NCI-H2107 treated with DMSO at 0.1 percent for 48 hours (cell line): ENCODE data around the gene LRRC73.
A peak's percentile ranks its signal among the peaks of the same experiment; 100 is the strongest.

Experiments
- DNase-seq: peaks from one replicate; lab custom pipeline; 2025; ENCODE audit not compliant: unreplicated experiment; lab: John Stamatoyannopoulos, UW

Gene LRRC73

DNA sequence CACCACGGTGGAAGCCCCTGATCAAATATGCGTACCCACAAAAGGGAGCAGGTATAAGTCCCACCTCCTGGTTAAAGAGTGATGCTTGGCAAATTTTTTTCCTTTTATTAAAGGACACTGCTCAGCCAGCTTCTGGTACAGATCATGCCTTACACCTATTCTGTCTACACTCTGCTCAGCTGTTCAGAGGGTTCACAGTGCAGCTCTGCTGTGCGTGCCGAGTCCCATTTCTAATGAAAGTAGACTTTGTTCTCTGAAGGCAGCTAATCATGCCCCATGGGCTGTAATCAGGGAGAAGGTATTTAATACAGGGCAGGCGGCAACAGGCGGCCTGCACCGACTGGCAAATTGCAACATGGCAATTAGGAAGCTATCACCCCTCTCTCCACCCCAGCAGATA lies 16.3 kb downstream of the LRRC73 start:
- no peak for DNase-seq

- no peak for DNase-seq
These were observed 16.9 kb downstream of the LRRC73 start for GRCh38 chr6:43493230-43493629.

GRCh38 chr6:43492673-43493072 lies 17.5 kb downstream of the LRRC73 start:
- no peak for DNase-seq

- no peak for DNase-seq
These were observed 18.1 kb downstream of the LRRC73 start for GRCh38 chr6:43491750-43492661.

GRCh38 chr6:43490523-43490939 lies 19.6 kb downstream of the LRRC73 start:
- DNase-seq, result no peak

DNA sequence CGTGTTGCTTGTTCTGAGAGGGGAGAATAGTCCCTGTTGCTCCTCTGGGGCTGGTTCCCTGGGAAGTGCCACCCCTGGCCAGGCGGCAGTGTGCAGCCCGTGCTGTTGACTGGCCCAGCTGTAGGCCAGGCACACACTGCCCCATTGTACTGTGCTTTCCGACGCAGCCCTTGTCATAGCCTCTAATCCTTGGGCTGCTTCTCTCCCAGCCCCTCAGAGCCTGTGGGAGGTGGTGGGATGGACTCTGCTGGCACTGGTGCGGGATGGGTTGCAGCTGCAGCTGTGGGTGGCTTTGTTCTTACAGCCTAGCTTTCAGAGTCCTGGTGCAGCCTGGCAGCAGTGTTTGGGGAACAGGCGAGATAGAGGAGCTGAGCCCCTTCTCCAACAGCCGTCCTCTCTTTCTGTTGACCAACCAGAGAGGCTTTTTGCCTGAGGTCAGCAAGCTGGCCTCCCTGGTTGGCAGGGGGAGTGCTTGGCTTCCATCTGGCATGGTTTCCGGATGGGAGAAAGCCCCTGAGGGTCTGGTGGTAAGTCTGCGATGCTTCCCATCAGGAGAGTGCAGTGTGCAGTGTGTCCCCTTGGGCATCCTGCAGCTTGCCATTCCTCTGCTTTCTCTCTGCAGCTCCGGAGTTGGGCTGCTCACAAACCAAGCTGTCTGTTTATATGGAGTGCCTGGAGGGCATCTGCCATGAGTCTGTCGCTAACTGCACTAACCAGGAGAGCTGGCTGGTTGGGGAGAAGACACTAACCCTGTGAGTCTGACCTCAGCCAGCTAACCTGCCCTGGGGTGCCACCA lies 20.7 kb downstream of the LRRC73 start:
- no peak for DNase-seq

DNA sequence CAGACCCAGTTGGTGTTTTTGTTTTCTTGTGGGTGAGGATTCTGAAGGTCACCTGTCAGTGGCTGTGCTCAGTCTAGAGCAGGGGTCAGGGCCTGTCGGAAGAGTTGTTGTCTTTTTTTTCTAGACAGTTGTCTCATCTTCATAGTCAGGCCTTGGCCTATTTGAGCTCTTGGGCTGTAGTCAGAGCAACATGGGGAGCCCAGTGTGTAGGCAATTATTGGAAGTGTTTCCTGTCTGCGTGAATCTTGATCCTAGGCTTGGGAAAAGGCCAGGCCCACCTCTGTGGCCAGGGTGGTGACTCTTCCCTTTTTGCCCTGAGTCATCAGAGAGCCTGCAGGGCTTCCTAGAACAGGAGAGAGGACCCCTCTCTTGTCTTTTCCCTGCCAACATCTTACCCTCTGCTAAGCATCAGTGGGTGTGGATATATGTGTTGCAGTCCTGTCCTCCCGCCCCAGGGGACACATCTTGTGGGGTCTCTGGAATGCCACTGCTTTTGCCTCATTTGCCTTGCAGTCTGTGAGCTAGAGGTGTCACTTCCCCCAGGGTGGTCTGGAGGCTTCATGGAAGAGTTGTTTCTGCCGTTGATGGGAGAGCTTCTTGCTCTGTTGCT lies 21.4 kb downstream of the LRRC73 start:
- no peak for DNase-seq

DNA sequence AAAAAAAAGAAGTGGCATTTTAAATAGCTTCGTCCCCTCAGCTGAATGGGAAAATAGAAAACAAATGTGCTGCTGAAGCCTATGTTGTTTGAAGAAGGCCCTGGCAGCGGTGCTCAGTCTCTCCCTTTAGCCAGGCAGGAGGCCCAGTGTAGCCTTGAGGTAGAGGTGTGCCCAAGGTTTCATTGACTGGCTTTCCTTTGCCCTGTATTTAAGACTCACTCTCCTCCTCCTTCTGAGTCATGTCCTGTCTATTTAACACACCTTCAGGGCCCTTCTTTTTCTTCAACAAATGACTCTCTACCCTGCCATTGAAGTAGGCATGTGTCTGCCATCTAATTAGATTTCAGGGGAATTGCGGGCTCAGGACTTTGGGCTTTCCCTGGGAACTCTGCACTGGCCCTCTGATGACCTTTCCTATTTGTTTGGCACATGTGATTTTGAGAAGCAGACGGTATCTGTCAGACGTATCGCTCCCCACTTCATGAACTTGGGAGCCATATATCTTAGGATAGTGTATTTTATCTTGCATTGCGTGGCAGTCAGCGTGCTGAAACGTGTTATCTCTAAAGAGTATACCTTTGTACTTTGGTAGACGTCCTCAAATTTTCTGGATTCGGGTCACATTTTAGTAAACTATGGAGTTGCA lies 28.4 kb downstream of the LRRC73 start:
- DNase-seq, result no peak

GRCh38 chr6:43481075-43481474 lies 29.1 kb downstream of the LRRC73 start:
- DNase-seq, result no peak

DNA sequence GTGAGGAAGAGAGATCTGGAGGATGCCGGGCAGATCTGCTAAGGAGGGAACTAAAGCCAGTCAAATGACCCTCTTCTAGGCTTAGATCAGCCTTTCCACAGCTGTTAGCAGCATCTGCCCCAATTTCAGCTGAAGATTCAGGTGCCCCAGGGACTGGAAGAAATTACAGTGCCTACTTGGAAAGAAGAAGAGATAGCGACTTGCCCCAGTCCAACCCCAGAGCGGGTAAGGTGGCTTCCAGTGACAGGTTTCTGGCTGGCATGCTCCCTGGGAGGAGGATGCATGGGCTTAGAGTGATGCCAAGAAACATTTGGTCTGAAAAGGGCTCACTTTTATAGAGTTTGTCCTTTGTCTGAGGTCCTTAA lies 32.2 kb downstream of the LRRC73 start:
- DNase-seq, result no peak

DNA sequence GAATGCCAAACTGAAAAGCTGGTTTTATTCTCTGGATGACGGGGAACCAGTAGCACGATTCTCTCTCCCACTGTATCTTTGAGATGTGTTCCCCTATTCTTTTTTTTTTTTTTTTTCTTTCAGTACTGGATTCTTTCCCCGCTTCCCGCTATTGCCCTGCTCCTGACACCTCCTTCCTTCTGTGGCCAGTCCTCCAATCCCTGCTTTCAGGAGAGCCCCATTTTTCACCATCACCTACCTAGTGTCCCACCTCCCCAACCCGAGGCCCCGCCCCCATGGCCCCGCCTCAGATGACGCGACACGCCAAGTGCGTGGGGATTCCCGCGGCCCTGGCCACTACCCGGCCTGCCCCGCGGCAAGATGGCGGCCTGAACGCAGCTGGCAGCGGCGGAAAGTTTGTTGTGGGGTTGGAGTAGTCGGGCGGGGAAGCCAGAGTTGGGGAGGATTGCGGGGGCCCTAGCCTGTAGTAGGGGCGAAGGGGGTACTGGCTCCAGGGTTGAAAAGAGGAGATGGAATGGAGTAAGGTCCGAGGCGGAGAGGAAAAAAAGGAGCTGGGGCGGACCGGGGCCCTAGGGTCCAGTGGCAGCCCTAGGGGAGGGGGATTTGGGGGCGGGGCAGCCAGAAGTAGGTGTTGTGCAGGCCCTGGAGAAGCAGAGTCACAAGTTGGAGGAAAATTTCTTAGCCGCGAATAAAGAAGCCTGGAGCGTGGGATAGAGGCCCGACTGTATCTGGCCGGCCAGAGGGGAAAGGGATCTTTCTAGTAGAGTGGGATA lies 32.7 kb downstream of the LRRC73 start, which contains the start of gene TJAP1:
TJAP1 (plus strand) TSS at position 336 of the 773 bp plus-strand sequence. CDS start 21,432 bp downstream, outside the sequence.
- DNase-seq, result peak; percentile 72

DNA sequence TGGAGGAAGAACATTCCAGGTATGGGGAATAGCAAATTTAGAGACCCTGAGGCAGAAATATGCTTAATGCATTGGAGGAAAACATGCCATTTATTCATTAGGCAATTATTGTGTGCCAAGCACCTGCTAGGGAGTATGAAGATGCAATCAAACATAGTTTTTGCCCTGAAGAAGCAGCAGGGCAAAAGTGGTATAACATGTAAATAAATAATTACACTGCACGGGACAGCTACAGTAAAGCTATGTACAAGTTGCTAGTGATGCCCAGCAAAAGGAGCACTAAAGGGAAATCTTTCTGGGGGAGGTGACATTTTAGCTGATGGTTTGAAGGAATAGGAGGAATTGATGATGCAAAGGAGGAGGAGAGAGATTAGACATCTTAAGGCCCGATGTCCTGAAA lies 33.4 kb downstream of the LRRC73 start:
- DNase-seq, result no peak

- no peak for DNase-seq
These were observed 34.6 kb downstream of the LRRC73 start for GRCh38 chr6:43475516-43475915.

DNA sequence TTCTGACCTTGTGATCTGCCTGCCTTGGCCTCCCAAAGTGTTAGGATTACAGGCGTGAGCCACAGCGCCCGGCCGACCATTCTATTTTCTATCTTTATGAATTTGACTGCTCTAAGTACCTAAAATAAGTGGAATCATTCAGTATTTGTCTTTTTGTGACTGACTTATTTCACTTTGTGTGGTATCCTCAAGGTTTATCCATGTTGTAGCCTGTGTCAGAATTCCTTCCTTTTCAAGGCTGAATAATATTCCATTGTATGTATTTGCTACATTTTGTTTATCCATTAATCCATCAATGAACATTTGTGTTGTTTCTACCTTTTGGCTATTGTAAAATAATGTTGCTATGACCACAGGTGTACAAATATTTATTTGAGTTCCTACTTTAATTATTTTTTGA lies 37.6 kb downstream of the LRRC73 start:
- DNase-seq, result no peak

GRCh38 chr6:43471399-43471798 lies 38.7 kb downstream of the LRRC73 start:
- no peak for DNase-seq

GRCh38 chr6:43469947-43470346 lies 40.2 kb downstream of the LRRC73 start:
- no peak for DNase-seq

GRCh38 chr6:43468748-43469681 lies 41.1 kb downstream of the LRRC73 start:
- peak; percentile 23 for DNase-seq

DNA sequence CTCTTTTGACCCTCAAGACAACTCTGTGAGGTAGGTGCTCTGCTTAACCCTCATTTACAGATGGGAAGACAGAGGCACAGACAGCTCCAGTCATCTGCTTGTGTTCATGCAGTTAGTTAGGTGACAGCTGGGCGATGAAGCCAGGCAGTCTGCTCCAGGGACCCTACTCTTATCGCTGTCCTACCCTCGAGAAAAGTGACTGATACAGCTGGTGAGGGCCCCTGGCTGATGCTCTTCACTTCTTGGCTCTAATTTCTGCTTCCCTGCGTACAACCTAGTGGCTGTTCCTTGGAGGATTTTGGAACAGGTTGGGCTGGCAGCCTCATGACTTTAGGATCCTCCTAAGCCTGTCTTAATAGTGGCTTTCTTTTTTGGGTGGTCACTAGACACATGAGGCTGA lies 41.9 kb downstream of the LRRC73 start:
- DNase-seq, result no peak

GRCh38 chr6:43467752-43468151 lies 42.4 kb downstream of the LRRC73 start:
- DNase-seq, result no peak
